Measurements from ENCODE around the gene OR2A25.

- TF ChIP-seq CTCF (IDR thresholded peaks at IDR 0.05; ENCODE audit: poor library complexity, severe bottlenecking) (no peak), TAF1 (IDR thresholded peaks at IDR 0.05; ENCODE audit: low read depth) (no peak), POLR2AphosphoS5 (IDR thresholded peaks at IDR 0.05) (no peak), RAD21 (conservative IDR thresholded peaks at IDR 0.05) (no peak), EP300 (conservative IDR thresholded peaks at IDR 0.05; ENCODE audit: poor library complexity, severe bottlenecking) (no peak), EZH2 (IDR thresholded peaks at IDR 0.05; ENCODE audit: borderline replicate concordance, insufficient read depth, low read length, poor library complexity, severe bottlenecking) (no peak)
- TF ChIP-seq, protein P1, sequence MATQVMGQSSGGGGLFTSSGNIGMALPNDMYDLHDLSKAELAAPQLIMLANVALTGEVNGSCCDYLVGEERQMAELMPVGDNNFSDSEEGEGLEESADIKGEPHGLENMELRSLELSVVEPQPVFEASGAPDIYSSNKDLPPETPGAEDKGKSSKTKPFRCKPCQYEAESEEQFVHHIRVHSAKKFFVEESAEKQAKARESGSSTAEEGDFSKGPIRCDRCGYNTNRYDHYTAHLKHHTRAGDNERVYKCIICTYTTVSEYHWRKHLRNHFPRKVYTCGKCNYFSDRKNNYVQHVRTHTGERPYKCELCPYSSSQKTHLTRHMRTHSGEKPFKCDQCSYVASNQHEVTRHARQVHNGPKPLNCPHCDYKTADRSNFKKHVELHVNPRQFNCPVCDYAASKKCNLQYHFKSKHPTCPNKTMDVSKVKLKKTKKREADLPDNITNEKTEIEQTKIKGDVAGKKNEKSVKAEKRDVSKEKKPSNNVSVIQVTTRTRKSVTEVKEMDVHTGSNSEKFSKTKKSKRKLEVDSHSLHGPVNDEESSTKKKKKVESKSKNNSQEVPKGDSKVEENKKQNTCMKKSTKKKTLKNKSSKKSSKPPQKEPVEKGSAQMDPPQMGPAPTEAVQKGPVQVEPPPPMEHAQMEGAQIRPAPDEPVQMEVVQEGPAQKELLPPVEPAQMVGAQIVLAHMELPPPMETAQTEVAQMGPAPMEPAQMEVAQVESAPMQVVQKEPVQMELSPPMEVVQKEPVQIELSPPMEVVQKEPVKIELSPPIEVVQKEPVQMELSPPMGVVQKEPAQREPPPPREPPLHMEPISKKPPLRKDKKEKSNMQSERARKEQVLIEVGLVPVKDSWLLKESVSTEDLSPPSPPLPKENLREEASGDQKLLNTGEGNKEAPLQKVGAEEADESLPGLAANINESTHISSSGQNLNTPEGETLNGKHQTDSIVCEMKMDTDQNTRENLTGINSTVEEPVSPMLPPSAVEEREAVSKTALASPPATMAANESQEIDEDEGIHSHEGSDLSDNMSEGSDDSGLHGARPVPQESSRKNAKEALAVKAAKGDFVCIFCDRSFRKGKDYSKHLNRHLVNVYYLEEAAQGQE (IDR thresholded peaks at IDR 0.05; ENCODE audit: borderline replicate concordance), result no peak
Observed at GRCh38 chr7:144069511-144069910, at the start of gene OR2A25.

Data from neural cell (in vitro differentiated cells).